Renal cortical epithelial cell (primary cell): ENCODE data around the gene ZNF17. TPM values are rescaled to one million over a fixed set of nuclear protein-coding genes. Genes with fewer than 3 reads are reported as not detected.
"Not testable (repeated sequence)": the region's sequence is repeated elsewhere in the genome, so short reads cannot be mapped to it uniquely, and the experiment has no call there.

Source experiments
- DNase-seq: peaks from one replicate; pipeline ENCODE4 v3.0.0-alpha.2; 2011; ENCODE audit warnings: low read depth
- total RNA-seq: library from RNA; depleted of rRNA; stranded (reverse); fragments of >200 nt; gene quantifications from 2 replicates; pipeline ENCODE4 v1.2.3, GENCODE V29; 2014

ZNF17 gene
- total RNA-seq = 7.6 and 19.4 TPM in 2 replicates

DNA sequence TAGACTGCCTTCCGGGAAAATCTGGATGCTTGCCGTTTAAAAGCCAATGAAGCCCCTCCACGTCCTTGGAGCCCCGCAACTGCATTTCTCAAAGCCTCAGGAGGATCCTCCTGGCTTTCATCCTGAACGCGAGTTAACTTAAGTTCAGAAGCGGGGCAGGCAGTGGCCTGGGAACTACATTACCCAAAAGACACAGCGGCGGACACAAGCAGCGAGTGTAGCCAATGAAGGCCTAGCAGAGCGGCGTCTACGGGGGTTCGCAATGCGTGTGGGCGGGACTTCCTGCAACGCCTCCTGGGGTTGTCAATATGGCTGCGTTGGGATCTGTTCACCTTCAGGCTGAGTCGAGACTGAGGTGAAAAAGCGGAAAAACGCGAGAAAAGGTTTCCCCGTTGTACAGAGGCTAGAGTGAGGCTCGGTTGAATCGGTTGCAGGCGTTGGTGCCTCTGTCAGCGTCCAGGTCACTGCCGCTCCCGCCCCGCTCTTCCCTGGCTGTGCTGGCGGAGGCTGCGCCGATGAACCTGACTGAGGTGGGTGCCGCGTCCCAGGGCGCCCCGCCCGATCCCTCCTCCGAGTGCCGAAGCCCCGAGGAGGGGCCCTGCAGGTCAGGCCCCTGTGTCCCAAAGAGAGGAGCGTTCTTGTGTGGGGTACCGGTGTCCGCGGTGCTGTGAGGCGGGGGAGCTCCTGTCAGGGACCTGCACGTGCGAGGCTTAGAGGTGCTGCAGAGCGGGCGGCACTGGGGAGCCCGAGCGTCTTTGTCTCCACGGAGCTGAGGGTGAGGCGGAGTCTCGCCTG lies at the start of gene ZNF17:
ZNF17 (plus strand) TSS at position 285 of the 795 bp plus-strand sequence. CDS start 2,455 bp downstream, outside the sequence.
- DNase-seq = peak; percentile 90

GRCh38 chr19:57362419-57362818 lies 48.5 kb upstream of the ZNF17 start:
- DNase-seq = no peak

- peak; percentile 98 for DNase-seq
Measured at GRCh38 chr19:57362997-57363687, 47.8 kb upstream of the ZNF17 start, which contains the start of the genes TRAPPC2B and ZNF547. Gene TRAPPC2B (plus strand): TSS chr19:57363551. CDS start chr19:57364834, 1,283 bp downstream. Gene ZNF547 (plus strand): TSS chr19:57363551. CDS start chr19:57368556, 5,005 bp downstream.

GRCh38 chr19:57363688-57364181 lies 47.2 kb upstream of the ZNF17 start:
- DNase-seq = no peak

GRCh38 chr19:57366776-57367175 lies 44.2 kb upstream of the ZNF17 start:
- DNase-seq = no peak

DNA sequence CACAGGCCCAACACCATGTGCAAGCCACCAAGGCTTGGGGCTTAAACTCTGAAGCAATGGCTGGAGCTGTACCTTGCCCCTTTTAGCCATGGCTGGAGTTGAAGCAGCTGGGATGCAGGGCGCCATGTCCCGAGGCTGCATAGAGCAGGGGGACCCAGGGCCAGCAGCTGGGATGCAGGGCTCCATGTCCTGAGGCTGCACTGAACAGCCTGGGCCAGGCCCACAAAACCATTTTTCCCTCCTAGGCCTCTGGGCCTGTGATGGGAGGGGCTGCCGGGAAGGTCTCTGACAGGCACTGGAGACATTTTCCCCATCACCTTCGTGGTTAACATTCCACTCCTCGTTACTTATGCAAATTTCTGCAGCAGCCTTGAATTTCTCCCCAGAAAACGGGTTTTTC lies 36.8 kb upstream of the ZNF17 start:
- no peak for DNase-seq

DNA sequence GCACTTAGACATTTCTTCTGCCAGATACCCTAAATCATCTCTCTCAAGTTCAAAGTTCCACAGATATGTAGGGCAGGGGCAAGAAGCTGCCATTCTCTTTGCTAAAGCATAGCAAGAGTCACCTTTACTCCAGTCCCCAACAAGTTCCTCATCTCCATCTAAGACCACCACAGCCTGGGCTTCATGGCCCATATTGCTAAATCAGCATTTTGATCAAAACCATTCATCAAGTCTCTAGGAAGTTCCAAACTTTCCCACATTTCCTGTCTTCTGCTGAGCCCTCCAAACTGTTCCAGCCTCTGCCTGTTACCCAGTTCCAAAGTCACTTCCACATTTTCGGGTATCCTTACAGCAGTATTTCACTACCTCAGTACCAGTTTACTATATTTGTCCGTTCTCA lies 36.3 kb upstream of the ZNF17 start:
- DNase-seq = not testable (repeated sequence)

- no peak for DNase-seq
Measured at GRCh38 chr19:57376151-57376550, 34.8 kb upstream of the ZNF17 start.

GRCh38 chr19:57377498-57378146 lies 33.3 kb upstream of the ZNF17 start:
- no peak for DNase-seq

DNA sequence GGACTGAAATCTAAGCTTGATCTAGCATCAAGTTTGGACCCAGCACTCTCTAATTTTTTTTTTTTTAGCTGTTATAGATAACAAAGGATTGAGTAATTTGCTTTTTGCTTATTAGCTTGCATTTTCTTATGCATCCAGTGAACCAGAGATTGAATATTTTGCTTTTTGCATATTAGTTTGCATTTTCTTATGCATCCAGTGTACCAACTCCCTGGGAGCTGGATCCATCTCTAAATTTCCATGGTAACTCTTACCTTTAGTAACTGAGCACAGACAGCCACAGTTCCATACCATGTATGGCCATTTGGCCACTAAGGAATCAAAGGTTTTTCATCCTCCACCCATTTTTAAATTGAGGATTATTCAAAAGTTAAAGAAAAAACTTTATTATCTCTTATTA lies 30.0 kb upstream of the ZNF17 start:
- no peak for DNase-seq

DNA sequence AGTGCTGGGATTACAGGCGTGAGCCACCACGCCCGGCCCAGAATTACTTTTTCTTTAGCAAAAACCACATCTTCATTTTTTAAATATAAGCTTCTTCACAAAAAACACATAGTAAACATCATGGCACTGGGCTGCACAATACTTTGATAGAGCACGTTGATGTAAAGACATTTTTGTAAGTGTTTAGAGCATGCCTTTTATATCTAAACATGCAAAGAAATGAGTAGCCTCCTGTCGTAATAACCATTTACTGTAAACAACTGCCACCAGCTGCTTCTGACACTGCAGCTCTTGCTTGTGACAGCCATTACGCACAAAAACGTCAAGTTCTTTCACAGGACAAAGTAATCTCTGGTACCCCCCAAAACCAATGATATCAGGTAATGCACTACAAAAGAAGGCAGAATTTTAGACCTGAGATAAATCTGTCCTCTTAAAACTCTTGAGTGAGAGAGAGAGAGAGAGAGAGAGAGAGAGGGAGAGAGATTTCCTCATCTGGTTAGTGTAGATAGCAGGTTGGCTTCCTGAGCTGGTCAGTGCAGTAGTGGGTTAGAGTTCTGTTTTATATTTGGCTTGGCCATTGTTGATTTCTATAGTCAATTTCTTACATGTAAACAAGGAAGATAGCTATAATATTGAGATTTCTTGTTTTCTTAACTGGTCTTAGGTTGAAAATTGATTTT lies 28.0 kb upstream of the ZNF17 start:
- DNase-seq = no peak

GRCh38 chr19:57389194-57389729 lies 21.7 kb upstream of the ZNF17 start:
- DNase-seq = no peak

DNA sequence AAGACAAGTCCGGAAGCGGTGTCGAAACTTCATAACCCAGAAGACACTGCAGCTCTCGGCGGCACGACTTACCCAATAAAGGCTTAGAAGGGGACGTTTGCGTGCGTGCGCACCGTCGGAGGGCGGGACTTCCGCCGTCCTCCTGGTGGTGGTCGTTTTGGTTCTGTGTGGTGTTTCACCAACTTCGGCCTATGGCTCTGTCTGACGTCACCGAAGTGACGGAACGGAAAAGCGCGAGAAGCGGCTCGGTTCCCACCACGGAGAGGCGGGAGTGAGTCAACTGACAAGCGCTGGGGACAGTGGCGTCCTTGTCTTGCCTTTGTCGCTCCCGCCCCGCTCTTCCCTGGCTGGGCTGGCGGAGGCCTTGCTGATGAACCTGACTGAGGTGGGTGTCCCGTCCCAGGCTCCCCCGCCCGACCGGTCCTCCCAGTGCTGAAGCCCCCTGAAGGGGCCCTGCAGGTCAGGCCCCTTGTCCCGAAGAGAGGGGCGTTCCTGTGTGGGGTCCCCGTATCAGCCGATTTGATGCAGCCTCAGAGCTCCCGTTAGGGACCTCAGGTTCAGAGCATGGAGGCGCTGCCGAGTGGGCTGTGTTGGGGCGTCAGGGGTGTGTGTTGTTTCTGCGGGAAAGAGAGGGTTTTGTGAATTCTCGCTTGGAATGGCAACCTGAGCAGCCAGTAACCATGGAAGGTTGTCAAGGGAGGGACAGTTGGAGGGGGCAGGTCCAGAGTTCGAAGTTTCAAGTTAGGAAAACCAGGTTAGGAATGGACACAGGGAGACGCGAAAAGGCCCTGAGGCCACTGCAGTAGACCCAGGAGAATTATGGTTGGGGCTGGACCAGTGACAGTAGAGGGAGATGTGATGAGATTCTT lies 21.0 kb upstream of the ZNF17 start, which contains the start of gene ZNF548:
ZNF548 (plus strand) TSS at position 125 of the 869 bp plus-strand sequence; CDS start at position 371, 246 bp downstream.
- DNase-seq = peak; percentile 98

GRCh38 chr19:57395710-57396109 lies 15.3 kb upstream of the ZNF17 start:
- DNase-seq = no peak

GRCh38 chr19:57398868-57399267 lies 12.1 kb upstream of the ZNF17 start:
- DNase-seq = no peak

DNA sequence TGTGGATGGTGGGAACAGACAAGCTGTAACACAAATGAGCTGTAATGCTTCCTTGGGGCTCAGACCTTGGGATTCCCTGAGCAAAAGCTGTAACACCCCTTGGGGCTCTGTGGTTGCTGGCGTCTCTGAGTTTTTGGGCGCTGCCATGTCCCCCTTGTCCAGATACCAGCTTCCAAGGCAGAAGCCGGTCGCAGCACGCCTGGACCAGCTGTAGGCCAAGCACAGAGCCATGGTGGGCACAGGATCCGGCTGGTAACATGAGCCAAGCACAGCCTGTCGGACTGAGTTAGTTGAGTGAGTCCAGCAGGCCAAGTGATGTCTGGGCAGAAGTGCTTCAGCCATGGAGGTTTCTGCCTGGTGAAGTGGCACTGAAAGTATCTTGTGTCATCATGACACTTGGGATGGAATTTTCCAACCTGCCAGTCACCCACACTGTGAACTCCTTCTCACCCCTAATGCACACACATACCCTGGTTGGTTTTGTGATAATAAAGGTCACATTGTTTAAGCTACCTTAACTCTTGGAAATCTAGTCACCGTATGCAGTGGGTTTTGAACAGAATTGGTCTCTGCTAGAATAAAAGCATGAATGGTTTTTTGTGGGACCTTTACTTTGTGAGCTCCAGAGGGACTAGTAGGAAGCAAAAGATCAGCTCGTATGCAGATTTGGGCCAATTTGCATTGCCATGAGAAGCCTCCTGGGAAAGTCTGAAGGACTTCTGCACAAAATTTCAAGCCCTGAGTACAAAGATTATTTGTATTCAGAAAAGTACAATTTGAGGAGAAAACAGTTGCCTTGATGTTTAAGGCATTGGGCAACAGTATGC lies 7.0 kb upstream of the ZNF17 start:
- no peak for DNase-seq

- DNase-seq = peak; percentile 24
Measured at GRCh38 chr19:57406516-57407123, 4.3 kb upstream of the ZNF17 start.

GRCh38 chr19:57419439-57419838 lies 8.5 kb downstream of the ZNF17 start:
- DNase-seq = no peak

DNA sequence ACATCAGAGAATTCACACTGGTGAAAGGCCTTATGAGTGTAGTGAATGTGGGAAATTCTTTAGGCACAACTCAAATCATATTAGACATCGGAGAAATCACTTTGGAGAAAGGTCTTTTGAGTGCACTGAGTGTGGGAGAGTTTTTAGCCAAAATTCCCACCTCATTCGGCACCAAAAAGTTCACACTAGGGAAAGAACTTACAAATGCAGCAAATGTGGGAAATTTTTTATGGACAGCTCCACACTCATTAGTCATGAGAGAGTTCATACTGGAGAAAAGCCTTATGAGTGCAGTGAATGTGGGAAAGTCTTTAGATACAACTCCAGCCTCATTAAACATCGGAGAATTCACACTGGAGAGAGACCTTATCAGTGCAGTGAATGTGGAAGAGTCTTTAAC lies 10.1 kb downstream of the ZNF17 start:
- DNase-seq = no peak
